AG04449 (cell line): Measurements from ENCODE around the gene ARL4D.
"Not testable (repeated sequence)": the region's sequence is repeated elsewhere in the genome, so short reads cannot be mapped to it uniquely, and the experiment has no call there.

Experiments
- CTCF ChIA-PET: fragments of 350-600 bp; formaldehyde crosslinking; extraction: SDS; loops from one replicate; lab custom pipeline; 2021; ENCODE audit warnings: antibody characterized with exemption; lab: Yijun Ruan, JAX
- POLR2A ChIA-PET: fragments of 400-600, 350-600 bp; formaldehyde crosslinking; extraction: SDS; loops from one replicate; lab custom pipeline; 2020; ENCODE audit warnings: antibody characterized with exemption, inconsistent platforms; lab: Yijun Ruan, JAX
- DNase-seq: peaks from one replicate; pipeline ENCODE4 v3.0.0-alpha.2; 2010; ENCODE audit warnings: low read depth, low spot score
- H3K4me3 ChIP-seq: 2 replicates; pipeline ENCODE4 v1.5.1; 2011; ENCODE audit warnings: low read depth, mild to moderate bottlenecking, control low read depth, low read length
- CTCF ChIP-seq: IDR thresholded peaks from one replicate; pipeline ENCODE4 v1.5.1; 2011; ENCODE audit warnings: mild to moderate bottlenecking, moderate library complexity, low read length, control low read depth, inconsistent platforms; ENCODE audit not compliant: insufficient read depth; ENCODE audit errors: missing control alignments

The ARL4D gene

GRCh38 chr17:43388359-43389045 lies 10.3 kb upstream of the ARL4D start:
- CTCF ChIA-PET = interaction anchor here (0.7 to 4.2 kb wide), 9 partner anchors 9 to 285 kb away, joined by 3 to 57 read pairs (median 7); partner anchors contain the start of genes ARL4D and DHX8
- POLR2A ChIA-PET = interaction anchor here (0.8 to 1.9 kb wide), 11 partner anchors 10 to 202 kb away, joined by 4 to 72 read pairs (median 7); partner anchors contain the start of genes ARL4D and DHX8
- TF ChIP-seq CTCF = no peak
- peak overlapping the region; percentile 65 for H3K4me3 ChIP-seq
- DNase-seq = no peak

- ChIA-PET CTCF (interaction anchor here (0.7 to 19.3 kb wide), 8 partner anchors 9 to 284 kb away, joined by 3 to 1137 read pairs (median 9); partner anchors contain the start of genes ARL4D and DHX8), POLR2A (interaction anchor here (1.1 to 1.9 kb wide), 7 partner anchors 10 to 94 kb away, joined by 4 to 72 read pairs (median 16); partner anchors contain the start of genes ARL4D and DHX8)
- DNase-seq = no peak
- peak; percentile 77 for TF ChIP-seq CTCF
- peak overlapping the region; percentile 65 for H3K4me3 ChIP-seq
Measured at GRCh38 chr17:43389046-43389947, 9.5 kb upstream of the ARL4D start.

- no peak overlapping the region for H3K4me3 ChIP-seq
- TF ChIP-seq CTCF = no peak
- DNase-seq = no peak
- ChIA-PET CTCF (interaction anchor here (1.2 to 19.3 kb wide), 10 partner anchors 9 to 85 kb away, joined by 3 to 1137 read pairs (median 20); partner anchors contain the start of gene DHX8), POLR2A (interaction anchor here (0.7 kb wide), 1 partner anchor 14 kb away, joined by 3 read pairs; no protein-coding TSS in a partner anchor)
Measured at GRCh38 chr17:43392397-43392796, 6.4 kb upstream of the ARL4D start.

DNA sequence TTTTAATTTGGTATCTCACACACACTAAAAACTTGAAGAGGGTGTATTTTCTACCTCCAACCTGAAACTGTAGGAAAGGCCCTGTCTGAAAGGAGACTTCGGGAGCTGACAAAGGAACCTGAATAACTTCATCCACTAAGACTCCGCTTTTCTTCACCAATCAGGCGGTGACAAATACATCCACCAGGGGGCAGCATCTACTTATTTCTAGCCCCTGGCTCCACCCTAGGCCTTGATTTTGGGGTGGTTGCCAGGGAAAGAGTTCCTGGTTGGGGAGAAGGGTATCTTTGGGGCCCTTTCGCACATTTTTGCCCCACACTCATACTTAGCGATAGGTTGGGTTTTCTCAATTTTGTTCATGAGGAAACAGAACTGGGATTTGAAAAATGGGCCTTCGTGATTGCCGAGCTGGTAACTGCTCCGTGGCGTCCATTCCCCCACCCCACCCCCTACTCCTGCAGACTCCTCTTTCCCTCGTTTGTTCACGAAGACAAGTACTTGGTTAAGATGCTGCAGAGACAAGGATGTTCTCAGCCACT lies 4.8 kb upstream of the ARL4D start:
- H3K4me3 ChIP-seq = no peak overlapping the region
- DNase-seq = no peak
- POLR2A ChIA-PET = interaction anchor here (0.7 to 1.9 kb wide), 4 partner anchors 26 to 90 kb away, joined by 3 to 10 read pairs (median 4); partner anchors contain the start of gene DHX8
- CTCF ChIA-PET = interaction anchor here (0.7 to 19.3 kb wide), 34 partner anchors 9 to 372 kb away, joined by 3 to 1137 read pairs (median 4); partner anchors contain the start of gene DHX8
- TF ChIP-seq CTCF = peak; percentile 70

GRCh38 chr17:43394696-43395095 lies 4.1 kb upstream of the ARL4D start:
- not testable (repeated sequence) for H3K4me3 ChIP-seq, DNase-seq
- POLR2A ChIA-PET = interaction anchor here (1.1 to 1.9 kb wide), 2 partner anchors 27 to 89 kb away, joined by 4 to 10 read pairs; partner anchors contain the start of gene DHX8
- CTCF ChIA-PET = interaction anchor here (0.8 to 19.3 kb wide), 27 partner anchors 8 to 372 kb away, joined by 3 to 1137 read pairs (median 6); partner anchors contain the start of gene DHX8

- ChIA-PET CTCF (interaction anchor here (0.8 to 19.3 kb wide), 14 partner anchors 8 to 371 kb away, joined by 3 to 1137 read pairs (median 10); partner anchors contain the start of gene DHX8), POLR2A (interaction anchor here (1.7 kb wide), 1 partner anchor 88 kb away, joined by 6 read pairs; the partner anchor contains the start of gene DHX8)
- no peak for DNase-seq
- no peak overlapping the region for H3K4me3 ChIP-seq
- no peak for TF ChIP-seq CTCF
Measured at GRCh38 chr17:43395165-43395564, 3.6 kb upstream of the ARL4D start.
